ENCODE results near the gene SORCS1.
A peak's percentile ranks its signal among the peaks of the same experiment; 100 is the strongest.

SORCS1 gene

DNA sequence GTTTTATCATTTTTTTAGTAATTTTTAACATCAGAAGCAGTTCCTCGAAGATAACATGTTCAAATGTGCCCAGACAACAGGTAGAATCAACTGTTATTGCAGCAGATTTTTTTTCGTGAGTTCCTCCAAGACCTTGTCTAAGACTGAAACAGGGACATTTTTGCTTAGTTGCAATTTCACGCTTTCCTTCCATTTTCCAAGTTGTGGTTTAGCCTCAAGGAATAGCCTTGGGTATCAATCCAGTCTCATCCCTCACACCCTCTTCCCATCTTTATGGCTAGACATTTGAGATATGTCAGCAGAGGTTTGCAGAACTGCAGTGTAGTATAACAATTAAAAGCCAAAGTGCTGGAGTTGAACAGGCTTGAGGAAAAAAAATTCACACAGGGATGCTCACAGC is 152.5 kb downstream of the SORCS1 start:
- in situ Hi-C loops (cut with MboI; ENCODE audit: low pct_unique_long_range_greater_than_20kb, low sequenced_read_pairs): no loop called here
- no peak for DNase-seq

DNA sequence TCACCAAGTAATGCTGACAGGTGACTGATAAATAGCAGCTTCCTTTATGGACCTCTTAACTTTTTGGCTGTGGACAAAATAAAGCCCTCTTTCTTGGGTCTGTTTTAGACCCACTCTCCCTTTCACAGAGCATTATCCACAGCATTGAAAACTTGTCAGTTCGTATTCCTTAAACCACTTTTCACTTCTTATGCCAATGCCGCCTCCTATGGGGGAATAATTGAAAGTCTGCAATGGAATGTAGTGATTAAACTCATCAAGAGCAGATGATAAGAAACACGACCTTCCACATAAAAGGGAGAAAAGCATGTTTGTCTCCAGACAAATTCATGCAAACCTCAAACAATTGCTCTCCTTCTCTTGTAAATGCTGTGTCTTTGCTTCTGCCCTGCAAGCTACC is 153.4 kb downstream of the SORCS1 start:
- no peak for DNase-seq
- in situ Hi-C loops (cut with MboI; ENCODE audit: low pct_unique_long_range_greater_than_20kb, low sequenced_read_pairs): no loop called here

DNA sequence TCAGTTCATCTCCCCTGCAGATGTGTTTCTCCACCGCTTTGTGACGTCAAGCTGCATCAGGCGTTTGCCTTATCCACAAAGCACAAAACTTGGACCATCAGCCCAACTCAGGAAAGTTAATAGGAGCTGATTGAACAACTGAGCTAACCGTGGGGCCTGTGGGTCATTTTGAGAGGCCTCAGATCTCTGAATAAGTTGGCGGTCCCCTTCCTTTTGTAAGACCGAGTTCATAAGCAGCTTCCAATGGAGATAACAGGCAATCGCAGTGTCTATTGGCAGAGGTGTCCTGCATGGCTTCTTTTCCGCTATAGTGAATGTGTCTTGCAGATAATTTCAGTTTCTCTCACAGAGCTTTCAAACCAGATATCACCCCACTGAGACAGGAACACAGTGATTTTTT is 154.0 kb downstream of the SORCS1 start:
- no peak for DNase-seq
- in situ Hi-C loops (cut with MboI; ENCODE audit: low pct_unique_long_range_greater_than_20kb, low sequenced_read_pairs): no loop called here

DNA sequence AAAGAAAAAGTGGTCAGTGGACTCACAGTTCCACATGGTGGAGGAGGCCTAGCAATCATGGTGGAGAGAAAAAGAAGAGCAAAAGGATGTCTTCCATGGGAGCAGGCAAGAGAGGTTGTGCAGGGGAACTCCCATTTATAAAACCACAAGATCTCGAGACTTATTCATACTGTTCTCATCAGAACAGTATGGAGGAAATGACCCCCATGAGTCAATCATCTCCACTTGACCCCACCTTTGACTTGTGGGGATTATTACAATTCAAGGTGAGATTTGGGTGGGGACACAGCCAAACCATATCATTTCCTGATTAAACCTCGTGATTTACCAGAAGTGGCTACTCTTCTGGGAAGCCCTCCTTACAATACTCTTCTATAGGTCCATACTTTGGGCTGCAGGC is 160.1 kb downstream of the SORCS1 start:
- no peak for DNase-seq
- in situ Hi-C loops (cut with MboI; ENCODE audit: low pct_unique_long_range_greater_than_20kb, low sequenced_read_pairs): no loop called here

DNA sequence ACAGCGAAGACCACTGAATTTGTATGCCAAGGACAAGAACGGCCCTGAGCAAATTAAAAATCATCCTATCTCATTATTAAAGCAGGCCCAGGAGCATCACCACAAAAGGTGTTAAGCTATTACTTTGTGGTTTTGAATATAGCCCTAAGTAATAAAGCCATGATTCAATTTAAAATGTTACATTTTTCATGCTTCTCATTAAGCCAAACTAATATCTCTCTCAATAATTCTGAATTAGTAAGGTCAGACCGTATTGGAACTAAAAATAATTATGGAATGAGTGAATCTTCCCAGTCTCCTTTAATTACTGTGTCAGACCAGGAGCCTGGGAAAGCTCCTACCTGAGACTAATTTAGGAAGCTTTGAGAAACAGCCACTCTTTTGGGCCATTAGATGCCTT is 162.4 kb downstream of the SORCS1 start:
- DNase-seq: no peak
- in situ Hi-C loops (cut with MboI; ENCODE audit: low pct_unique_long_range_greater_than_20kb, low sequenced_read_pairs): no loop called here

DNA sequence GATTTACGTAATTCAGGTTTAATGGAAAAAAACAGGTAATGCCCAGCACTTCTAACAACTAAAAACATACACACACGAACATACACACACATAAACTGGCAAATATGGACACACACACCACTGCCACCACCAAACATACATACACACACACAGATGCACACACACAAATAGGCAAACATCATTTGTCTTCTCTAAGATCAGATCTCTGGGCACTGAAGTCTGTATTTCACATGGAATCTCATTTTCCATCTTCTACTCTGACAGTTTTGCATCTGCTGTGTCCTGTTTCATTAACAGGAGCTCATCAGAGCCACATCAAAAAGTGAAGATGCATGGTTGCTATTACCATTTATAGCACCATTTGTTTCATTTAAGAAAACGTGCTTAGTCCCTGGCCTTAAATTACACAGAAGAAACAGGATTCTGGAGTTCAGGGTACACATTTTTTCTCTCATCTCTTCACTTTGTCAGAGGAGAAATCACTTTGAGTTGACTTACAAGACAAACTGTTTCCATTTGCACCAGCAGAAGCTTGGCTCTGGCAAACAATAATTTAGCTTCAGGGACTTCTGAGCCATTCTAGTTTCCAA is 165.3 kb downstream of the SORCS1 start:
- DNase-seq: no peak
- in situ Hi-C loops (cut with MboI; ENCODE audit: low pct_unique_long_range_greater_than_20kb, low sequenced_read_pairs): no loop called here

DNA sequence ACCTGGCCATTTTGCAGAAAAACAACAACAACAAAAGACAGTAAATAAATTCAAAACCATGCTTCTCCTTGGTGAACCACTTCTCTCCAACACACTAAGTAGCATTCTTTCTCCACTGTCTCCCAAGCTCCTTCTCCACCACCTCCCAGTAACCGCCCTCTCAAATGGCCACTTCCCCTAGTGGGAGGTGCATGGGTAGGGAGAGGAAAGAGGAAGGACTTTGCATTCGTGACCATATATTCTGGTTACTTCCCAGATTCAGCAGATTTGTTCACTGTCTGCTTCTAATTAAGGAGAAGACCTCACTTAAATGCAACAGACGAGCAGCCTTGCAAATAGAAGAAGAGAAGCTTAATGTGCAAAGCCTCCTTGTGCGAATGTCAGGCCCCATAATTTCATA is 166.8 kb downstream of the SORCS1 start:
- in situ Hi-C loops (cut with MboI; ENCODE audit: low pct_unique_long_range_greater_than_20kb, low sequenced_read_pairs): no loop called here
- peak; percentile 32 for DNase-seq

DNA sequence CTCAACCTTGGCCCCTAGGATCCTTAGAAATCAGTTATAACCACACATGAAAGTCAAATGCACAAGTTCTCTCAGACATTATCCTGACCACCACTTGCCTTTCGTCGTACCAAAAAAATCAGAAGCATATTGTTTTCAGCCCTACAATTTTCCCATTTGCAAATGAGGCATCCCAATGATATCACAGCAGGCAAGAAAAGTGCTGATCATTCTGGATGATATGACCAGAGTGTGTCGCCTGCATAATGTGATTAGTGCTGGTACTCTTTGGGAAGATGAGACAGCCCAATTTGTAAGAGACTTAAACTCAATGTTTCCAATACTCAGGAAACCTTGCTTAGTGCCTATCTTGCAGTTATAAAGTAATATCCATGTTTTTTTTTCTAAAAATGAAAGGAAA is 168.0 kb downstream of the SORCS1 start:
- in situ Hi-C loops (cut with MboI; ENCODE audit: low pct_unique_long_range_greater_than_20kb, low sequenced_read_pairs): no loop called here
- DNase-seq: no peak

DNA sequence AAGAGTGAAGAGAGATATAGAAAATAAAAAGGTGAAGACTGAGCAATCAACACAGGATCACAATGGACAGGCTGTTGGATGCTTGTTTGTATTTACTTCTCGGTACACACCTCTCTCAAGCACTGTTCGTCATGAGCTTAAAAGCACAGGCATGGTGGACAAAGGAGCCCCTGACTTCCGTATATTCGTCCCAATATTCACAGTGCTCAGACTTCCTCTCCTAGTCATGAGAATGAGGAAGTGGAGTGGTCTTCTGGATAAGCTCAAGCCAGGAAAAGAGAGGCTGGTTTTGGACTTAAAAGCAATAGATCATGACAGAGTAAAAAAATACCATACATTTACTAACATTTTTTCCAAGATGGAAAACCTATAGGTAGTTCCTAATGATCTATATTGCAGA is 172.5 kb downstream of the SORCS1 start:
- in situ Hi-C loops (cut with MboI; ENCODE audit: low pct_unique_long_range_greater_than_20kb, low sequenced_read_pairs): no loop called here
- DNase-seq: no peak

DNA sequence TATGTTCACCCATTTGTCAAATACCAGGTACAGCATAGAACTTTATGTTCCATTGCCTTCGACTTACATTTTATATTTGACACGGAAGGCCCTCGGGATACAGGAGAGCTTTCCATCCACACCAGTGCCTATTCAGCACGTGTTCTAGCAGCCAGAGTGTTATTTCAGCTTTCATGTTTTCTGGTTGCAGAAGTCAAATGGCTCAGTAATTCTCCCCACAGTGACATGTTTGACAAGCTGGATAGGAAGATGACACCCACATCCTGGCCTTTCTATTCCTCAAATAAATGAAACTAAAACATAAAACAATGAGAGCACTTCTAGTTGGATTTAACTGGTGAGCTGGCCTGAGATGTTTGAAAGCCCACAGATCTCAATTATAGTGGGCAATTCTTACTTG is 173.4 kb downstream of the SORCS1 start:
- in situ Hi-C loops (cut with MboI; ENCODE audit: low pct_unique_long_range_greater_than_20kb, low sequenced_read_pairs): no loop called here
- DNase-seq: no peak

DNA sequence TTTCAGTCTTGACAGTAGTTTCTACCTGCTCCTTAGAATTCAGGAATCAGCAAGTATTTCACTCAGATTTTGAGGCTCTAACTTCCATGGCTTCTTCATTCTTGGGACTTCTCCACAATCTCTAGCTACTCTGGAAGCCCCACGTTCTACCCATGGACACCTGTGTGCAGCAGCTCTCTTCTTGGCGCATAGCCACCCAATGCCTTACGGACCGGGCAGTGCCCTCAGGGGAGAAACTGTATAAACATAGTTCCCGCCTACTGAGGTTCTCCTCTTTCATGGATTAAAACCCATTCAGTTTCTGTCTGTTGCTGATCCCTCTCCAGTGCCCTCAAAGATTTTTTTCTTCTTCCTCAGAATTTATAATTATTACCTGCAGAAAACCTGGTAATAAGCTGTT is 177.1 kb downstream of the SORCS1 start:
- no peak for DNase-seq
- in situ Hi-C loops (cut with MboI; ENCODE audit: low pct_unique_long_range_greater_than_20kb, low sequenced_read_pairs): no loop called here

DNA sequence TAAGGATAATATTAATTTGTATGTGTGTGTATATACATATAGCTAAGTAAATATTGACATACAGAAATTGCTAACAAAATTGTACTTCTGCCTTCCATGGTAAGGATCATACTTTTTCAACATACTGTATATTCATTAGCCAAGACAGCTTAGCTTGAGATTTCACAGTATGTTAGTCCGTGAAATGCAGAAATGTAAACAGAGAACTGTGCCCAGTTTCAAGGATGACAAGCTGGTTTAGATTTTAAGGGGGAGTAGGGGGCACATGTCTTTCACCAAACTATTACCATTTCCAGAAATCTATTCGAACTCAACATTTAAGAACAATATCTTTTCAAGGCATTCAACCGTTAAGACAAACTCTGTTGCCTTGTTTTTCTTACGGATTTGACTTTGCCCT is 182.2 kb downstream of the SORCS1 start:
- no peak for DNase-seq
- in situ Hi-C loops (cut with MboI; ENCODE audit: low pct_unique_long_range_greater_than_20kb, low sequenced_read_pairs): no loop called here

DNA sequence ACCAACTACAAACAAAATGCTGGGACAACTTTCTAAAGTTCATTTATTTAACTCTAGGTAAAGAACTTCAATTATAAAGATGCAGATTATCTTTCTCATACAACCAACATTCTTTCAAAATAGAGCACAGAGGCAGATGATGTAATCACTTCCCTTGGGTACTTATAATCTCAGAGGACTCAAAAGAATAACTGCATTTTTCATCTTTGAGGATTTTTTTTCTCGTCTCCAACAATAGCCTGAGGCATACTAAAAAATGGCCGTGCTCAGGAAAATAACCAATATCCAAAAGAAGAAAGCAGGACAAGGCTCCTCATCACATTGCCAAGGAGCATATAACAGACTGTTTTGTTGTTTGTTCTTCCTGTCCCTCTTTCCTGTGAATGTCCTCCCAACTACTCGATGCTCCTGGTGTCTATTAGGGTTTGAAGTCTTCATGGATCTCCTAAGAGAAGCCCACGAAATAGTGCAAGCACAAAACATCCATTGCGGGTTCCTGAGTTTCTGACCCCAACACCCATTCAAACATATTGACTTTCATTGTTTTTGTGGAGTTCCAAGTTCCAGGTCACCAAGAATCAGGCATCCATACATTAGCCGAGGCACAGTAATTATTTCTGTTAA is 182.9 kb downstream of the SORCS1 start:
- no peak for DNase-seq

DNA sequence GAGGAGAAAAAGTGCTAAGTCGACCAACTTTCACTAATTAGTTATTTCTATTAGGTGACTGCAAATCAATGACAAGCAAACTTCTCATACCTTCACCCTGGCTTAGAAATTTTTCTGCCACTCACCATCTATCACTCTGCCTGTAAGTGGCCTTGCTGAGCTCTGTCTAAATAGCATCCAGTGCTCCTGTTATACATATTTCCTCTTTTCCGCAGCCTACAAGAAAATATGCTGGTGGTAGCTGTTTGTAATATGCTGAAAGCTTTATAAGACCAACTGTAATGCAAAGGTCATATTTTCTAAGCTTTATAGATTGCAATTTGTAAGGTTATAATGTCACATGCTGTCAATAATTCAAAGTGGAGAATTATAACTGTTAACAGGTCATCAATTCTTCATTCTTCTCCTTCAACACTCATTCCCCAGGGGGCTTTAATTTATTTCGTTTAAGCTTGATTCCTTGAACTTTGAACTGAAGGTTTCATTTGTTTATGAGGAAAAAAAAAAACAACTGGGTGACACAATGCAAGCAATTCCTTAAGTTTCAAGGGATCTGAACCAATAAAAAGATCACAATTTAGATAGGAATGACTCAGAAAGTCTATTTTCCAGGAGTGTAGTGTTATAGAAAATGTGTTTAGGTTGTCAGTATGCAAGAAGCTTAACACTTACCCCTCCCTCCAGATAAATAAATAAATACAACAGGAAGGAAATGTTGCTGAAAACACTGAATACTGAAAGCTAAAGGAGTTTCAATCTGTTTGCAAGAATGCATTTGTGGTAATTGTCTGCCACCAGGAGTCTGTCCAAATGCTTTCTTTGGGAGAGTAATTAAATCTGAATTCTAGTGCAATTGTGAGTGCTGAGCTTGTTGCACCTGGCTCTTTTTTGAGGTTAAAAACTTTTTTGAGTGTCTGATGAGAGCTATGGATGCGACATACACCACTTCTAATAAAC is 183.7 kb downstream of the SORCS1 start:
- in situ Hi-C loops (cut with MboI; ENCODE audit: low pct_unique_long_range_greater_than_20kb, low sequenced_read_pairs): no loop called here
- DNase-seq: no peak

More for the DNA sequence above, 182.9 kb downstream of the SORCS1 start:
- in situ Hi-C loops (cut with MboI; ENCODE audit: low pct_unique_long_range_greater_than_20kb, low sequenced_read_pairs): no loop called here

DNA sequence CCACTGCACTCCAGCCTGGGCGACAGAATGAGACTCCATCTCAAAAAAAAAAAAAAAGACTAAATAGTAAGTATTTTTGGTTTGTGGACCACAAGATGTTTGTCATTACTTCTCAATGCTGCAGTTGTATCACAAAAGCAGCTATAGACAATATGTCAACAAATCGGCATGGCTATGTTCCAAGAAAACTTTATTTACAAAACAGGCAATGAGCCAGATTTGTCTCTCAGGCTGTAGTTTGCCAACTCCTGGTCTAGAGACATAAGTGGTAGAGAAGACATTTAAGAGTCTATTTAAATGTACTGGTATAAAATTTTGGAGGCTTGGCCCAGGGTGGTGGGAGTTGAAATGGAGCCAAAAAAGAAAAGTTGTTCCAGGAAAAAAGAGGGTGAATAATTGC is 185.8 kb downstream of the SORCS1 start:
- no peak for DNase-seq
- in situ Hi-C loops (cut with MboI; ENCODE audit: low pct_unique_long_range_greater_than_20kb, low sequenced_read_pairs): no loop called here

DNA sequence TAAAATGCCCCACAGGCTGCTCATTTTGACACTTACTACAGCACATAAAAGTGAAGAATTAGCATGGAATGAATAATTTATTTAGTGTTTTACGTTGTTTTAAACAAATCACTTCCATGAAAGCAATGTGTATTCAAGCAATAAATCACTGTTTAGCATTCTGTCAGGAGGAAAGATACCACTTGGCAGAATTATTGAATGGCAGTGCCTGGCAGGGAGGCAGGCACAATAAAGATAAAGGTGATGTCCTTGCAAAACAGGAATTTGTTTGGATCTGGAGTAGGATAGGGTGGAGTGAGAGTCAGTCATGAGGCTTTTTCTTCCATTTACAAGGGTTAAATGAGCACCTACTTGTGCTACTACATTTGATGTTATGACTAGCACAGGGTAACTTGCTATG is 190.8 kb downstream of the SORCS1 start:
- in situ Hi-C loops (cut with MboI; ENCODE audit: low pct_unique_long_range_greater_than_20kb, low sequenced_read_pairs): no loop called here

DNA sequence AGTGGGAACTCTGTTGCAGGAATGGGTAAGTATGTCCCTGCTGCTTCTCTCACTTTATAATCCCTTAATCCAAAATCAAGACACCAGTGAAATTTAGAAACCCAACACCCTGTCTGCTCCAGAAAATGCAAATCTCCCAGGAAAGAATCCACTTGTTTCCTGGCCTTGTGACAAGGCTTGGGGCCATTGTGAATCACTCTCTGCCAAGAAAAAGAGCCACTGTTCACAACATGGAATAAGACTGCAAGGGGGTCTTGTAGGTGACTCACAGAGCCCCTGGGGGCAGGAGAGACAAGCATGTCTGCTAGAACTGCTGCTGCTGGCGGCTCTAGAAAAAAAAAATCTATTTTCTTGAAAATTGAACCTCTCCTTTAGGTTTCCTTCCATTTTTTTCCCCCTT is 191.2 kb downstream of the SORCS1 start:
- in situ Hi-C loops (cut with MboI; ENCODE audit: low pct_unique_long_range_greater_than_20kb, low sequenced_read_pairs): no loop called here
- no peak for DNase-seq

More for the DNA sequence above, 190.8 kb downstream of the SORCS1 start:
- DNase-seq: no peak

DNA sequence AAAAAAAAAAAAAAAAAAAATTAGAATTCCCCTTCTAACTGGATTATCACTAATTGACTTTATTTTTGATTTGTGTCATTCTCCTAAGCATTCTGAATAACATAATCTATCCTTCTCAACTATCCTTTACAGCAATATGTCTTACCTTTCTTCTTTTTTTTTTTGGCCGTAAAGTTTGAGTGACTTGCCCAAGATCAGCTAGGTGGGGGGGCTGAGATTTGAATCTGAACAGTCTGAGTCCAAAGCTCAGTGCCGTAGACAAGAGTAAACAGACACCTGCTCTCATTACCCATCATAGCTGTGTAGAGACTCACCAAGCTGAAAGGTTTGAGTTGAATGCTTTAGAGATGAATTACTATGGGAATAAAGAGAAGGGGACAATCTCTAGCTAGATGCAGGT is 192.1 kb downstream of the SORCS1 start:
- in situ Hi-C loops (cut with MboI; ENCODE audit: low pct_unique_long_range_greater_than_20kb, low sequenced_read_pairs): no loop called here
- no peak for DNase-seq

DNA sequence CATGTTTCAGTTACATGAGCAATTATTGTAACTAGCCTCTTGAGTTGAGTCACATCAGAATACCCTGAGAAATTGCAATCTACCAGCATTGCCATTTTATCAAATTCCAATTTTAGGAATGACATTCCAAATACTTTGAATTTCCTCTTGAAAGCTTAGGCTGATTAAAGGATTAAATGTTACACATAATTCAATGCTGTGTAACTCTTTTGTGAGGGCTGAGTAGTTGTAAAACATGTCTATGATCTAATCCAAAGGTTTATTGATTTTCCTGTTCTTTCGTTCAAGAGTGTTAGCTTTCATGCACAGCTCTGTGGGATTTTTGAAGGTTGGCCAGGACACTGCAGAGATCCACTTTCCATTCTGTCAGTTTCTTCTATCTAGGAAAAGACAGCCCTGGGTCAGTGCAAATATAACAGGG is 193.1 kb downstream of the SORCS1 start:
- in situ Hi-C loops (cut with MboI; ENCODE audit: low pct_unique_long_range_greater_than_20kb, low sequenced_read_pairs): no loop called here

DNA sequence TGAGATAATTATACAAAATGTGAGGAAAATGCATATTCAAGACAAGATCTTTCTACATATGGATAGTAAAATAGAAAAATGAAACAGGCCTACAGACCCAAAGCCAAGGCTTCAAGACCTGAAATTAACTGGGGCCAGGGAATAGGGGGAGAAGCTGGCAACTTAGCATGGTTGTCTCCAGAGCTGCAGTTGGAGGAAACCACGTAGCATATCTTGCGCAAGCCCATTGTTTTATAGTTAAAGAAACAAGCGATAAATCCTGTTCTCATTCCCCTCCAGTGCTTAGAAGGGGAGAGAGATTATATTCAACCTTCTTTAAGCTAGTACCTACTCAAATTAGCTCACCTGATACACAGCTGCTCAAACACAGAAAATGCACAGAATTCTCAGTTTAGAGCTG is 197.1 kb downstream of the SORCS1 start:
- in situ Hi-C loops (cut with MboI; ENCODE audit: low pct_unique_long_range_greater_than_20kb, low sequenced_read_pairs): no loop called here

More for the DNA sequence above, 193.1 kb downstream of the SORCS1 start:
- no peak for DNase-seq

More for the DNA sequence above, 197.1 kb downstream of the SORCS1 start:
- DNase-seq: no peak

Measured in KBM-7 (cell line).